Measurements from ENCODE around the gene FBXW8.

Gene FBXW8

DNA sequence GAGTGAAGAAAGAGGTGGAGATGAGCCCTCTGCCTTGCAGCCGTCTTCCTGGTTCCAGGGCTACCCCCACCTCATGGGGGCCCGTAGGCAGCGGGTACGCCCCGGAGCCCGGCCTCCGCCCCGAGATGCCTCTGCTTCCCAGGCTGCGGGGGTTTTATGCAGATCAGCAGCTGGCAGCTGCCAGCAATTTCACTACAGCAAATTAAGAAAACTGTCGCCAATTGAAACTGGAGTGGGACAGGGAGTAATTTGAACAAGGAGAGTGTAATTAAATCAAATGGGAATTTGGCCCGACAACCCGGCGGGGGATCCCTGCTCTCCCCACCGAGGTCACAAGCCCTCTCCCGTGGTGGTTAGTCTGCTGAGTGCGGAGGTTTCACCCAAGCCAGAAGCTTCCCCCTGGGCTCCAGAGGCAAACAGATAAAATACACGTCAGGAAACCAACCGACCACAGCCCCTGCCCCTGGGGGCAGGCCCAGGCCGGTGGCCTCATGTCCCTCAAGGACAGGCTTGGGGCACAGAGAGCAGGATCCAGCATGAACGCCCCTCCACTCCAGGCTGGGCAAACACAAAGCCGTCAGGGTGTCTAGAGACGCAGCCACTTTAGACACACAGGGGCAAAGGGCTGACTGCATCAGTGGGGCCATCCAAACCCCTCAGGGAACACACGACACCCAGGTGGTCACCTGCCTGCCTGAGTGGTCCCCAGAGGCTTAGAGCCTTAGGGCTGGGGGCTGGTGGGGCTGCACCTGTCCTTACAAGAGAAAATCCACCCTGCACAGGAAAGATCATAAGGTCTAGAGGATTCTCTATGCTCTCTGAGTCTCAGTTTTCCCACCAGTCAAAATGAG, 134.6 kb downstream of the FBXW8 start:
- no peak for DNase-seq (ENCODE audit: low read depth)
- H3K4me3 ChIP-seq (ENCODE audit: low read depth, low read length) = no peak overlapping the region
- no peak for TF ChIP-seq CTCF (IDR thresholded peaks at IDR 0.05; ENCODE audit: low read depth, low read length, missing control alignments)

- DNase-seq (ENCODE audit: low read depth) = no peak
- no peak overlapping the region for H3K4me3 ChIP-seq (ENCODE audit: low read depth, low read length)
- no peak for TF ChIP-seq CTCF (IDR thresholded peaks at IDR 0.05; ENCODE audit: low read depth, low read length, missing control alignments)
These were observed 135.2 kb downstream of the FBXW8 start for GRCh38 chr12:117046011-117046369.

DNA sequence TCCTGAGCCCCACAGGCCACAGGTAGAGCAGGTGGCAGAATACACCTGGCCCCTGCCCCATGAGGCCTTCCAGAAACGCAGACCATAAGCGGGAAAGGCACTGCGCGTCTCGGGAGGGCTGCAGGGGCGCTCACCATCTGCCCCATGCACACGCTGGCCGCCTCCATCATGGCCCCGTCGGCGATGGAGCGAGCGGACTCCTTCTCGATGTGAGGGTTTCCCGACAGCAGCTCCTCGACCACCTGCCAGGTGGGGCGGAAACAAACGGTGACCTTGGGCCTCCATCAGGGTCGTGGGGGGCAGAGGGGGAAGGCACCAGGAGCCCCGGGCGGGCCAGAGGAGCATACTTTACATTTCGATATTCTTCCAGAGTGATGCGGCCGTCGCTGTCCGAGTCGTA, 135.7 kb downstream of the FBXW8 start:
- no peak for TF ChIP-seq CTCF (IDR thresholded peaks at IDR 0.05; ENCODE audit: low read depth, low read length, missing control alignments)
- no peak overlapping the region for H3K4me3 ChIP-seq (ENCODE audit: low read depth, low read length)
- no peak for DNase-seq (ENCODE audit: low read depth)

DNA sequence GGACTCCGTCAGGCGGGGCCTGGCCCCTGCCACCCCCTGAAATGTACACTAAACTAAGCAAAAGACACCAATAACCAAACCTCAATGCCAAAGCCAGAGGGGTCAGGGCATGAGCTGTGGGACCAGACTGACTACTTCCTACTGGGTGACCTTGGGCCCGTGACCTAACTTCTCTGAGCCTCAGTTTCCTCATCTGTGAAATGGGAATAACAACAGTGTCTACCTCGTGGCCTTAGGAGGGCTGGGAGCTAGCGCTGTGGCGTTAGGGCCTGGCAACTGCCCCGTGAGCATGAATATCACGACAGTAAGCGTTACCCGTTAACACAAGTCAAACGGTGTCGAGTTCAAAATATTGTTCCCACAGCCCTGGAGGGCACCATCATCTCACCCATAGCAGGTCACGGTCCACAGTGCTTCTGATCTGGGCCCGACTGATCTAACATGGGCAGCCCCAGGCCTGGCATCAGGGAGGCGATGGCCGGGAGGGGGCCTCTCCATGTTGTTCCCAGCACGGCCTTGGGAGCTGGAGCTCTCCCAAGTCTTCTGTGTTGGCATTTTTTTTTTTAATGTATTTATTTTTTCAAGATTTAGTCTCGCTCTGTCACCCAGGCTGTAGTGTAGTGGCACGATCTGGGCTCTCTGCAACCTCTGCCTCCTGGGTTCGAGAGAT, 136.2 kb downstream of the FBXW8 start:
- DNase-seq (ENCODE audit: low read depth) = no peak
- no peak overlapping the region for H3K4me3 ChIP-seq (ENCODE audit: low read depth, low read length)
- TF ChIP-seq CTCF (IDR thresholded peaks at IDR 0.05; ENCODE audit: low read depth, low read length, missing control alignments) = no peak

DNA sequence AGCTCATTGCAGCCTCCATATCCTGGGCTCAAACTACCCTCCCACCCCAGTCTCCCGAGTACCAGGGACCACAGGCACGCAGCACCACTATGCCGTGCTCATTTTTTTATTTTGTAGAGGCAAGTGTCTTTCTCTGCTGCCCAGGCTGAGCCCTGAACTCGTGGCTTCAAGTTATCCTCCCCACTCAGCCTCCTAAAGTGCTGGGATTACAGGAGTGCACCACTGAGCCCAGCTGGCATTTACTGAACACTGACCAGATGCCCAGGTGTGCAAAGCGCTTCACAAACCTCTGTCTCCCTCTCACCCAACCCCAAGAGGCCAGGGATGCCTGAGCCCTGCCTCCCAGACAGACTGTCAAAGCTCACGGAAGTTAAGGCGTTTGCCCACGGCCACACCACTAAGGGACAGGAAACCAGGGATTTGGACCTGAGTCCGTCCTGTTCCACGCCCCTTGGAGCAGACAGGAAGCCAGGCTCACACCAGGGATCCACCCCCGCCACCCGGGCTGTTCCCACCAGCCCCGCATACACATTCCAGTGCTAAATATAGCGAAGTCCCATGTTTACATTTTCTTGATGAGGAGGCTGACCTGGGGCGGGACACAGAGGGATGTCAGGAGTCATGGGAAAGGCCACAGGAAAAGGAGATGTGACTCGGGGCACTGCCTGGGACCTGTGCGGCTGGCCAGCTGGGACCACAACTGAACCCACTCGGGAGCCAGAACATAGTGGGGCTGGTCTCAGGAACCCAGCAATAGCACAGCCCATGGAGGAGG, 137.2 kb downstream of the FBXW8 start:
- no peak for TF ChIP-seq CTCF (IDR thresholded peaks at IDR 0.05; ENCODE audit: low read depth, low read length, missing control alignments)
- no peak overlapping the region for H3K4me3 ChIP-seq (ENCODE audit: low read depth, low read length)
- no peak for DNase-seq (ENCODE audit: low read depth)

DNA sequence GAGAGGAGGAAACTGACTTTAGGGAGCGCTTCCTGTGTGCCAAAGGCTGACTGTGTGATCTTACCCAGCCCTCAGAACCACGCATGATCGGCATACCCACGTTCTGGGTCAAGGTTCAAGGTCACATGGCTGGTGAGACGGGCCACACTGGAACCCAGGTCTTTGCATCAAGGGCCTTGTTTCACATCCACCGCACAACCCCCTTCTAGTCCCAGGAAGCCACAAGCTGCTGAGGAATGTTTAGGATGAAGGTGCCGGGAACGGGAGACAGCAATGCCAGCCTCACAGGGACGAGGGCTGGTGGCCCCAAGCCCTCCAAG, 137.8 kb downstream of the FBXW8 start:
- H3K4me3 ChIP-seq (ENCODE audit: low read depth, low read length) = no peak overlapping the region
- no peak for TF ChIP-seq CTCF (IDR thresholded peaks at IDR 0.05; ENCODE audit: low read depth, low read length, missing control alignments)
- DNase-seq (ENCODE audit: low read depth) = no peak

Measured in GM12864 (cell line).